Smooth muscle cell (in vitro differentiated cells): Measurements from ENCODE around the gene VARS2. TPM values are rescaled to one million over a fixed set of nuclear protein-coding genes. Genes with fewer than 3 reads are reported as not detected.
A peak's percentile ranks its signal among the peaks of the same experiment; 100 is the strongest.
"Not testable (repeated sequence)": the region's sequence is repeated elsewhere in the genome, so short reads cannot be mapped to it uniquely, and the experiment has no call there.

Experiments used
- DNase-seq: peaks from one replicate; lab custom pipeline; 2025; ENCODE audit not compliant: unreplicated experiment; lab: John Stamatoyannopoulos, UW
- H2AFZ ChIP-seq: fragments of 200-600 bp; sonication (generic); 2 replicates; pipeline ENCODE4 v1.6.0; 2016; ENCODE audit warnings: antibody characterized with exemption, low read depth, mild to moderate bottlenecking
- H3F3A ChIP-seq: fragments of 200-600 bp; sonication (generic); 2 replicates; pipeline ENCODE4 v1.6.0; 2017; ENCODE audit warnings: antibody characterized with exemption, low read depth
- H3K27ac ChIP-seq: fragments of 200-600 bp; sonication (generic); 2 replicates; pipeline ENCODE4 v1.5.1; 2016; ENCODE audit warnings: low read depth, mild to moderate bottlenecking
- H3K27me3 ChIP-seq: fragments of 200-600 bp; sonication (generic); 2 replicates; pipeline ENCODE4 v1.6.1; 2016; ENCODE audit warnings: low read depth, mild to moderate bottlenecking
- H3K36me3 ChIP-seq: fragments of 200-600 bp; sonication (generic); 2 replicates; pipeline ENCODE4 v1.5.1; 2016; ENCODE audit warnings: low read depth
- H3K4me1 ChIP-seq: fragments of 200-600 bp; sonication (generic); 2 replicates; pipeline ENCODE4 v1.5.1; 2016; ENCODE audit warnings: low read depth
- H3K4me2 ChIP-seq: fragments of 200-600 bp; sonication (generic); 2 replicates; pipeline ENCODE4 v1.6.0; 2016; ENCODE audit warnings: mild to moderate bottlenecking
- H3K4me3 ChIP-seq: fragments of 200-600 bp; sonication (generic); 2 replicates; pipeline ENCODE4 v1.5.1; 2016; ENCODE audit warnings: mild to moderate bottlenecking
- H3K79me2 ChIP-seq: fragments of 200-600 bp; sonication (generic); 2 replicates; pipeline ENCODE4 v1.6.0; 2016; ENCODE audit warnings: low read depth, mild to moderate bottlenecking
- H3K9ac ChIP-seq: fragments of 200-600 bp; sonication (generic); 2 replicates; pipeline ENCODE4 v1.6.0; 2016; ENCODE audit warnings: low read depth
- H3K9me3 ChIP-seq: fragments of 200-600 bp; sonication (generic); replicated peaks from 2 replicates; pipeline ENCODE4 v1.5.1; 2016; ENCODE audit warnings: low read depth
- H4K20me1 ChIP-seq: fragments of 200-600 bp; sonication (generic); 2 replicates; pipeline ENCODE4 v1.6.0; 2016; ENCODE audit warnings: low read depth
- CTCF ChIP-seq: fragments of 200-600 bp; sonication (generic); IDR thresholded peaks from 2 replicates; pipeline ENCODE4 v1.5.1; 2017; ENCODE audit warnings: borderline replicate concordance, mild to moderate bottlenecking, antibody characterized with exemption; ENCODE audit not compliant: insufficient read depth, poor library complexity, severe bottlenecking
- WGBS: methylation state at CpG from one replicate; pipeline ENCODE4 v1.1.7; 2016; ENCODE audit warnings: low lambda C conversion rate; 5-methylcytosine and 5-hydroxymethylcytosine counted together
- polyA plus RNA-seq: library from polyadenylated mRNA; unstranded; fragments of >200 nt; fragmentation: Nextera tagmentation; extraction: Ambion mirVana; gene quantifications from 2 replicates; pipeline ENCODE4 v1.2.1, GENCODE V29; 2016
- total RNA-seq: library from RNA; depleted of rRNA; stranded (reverse); fragments of >200 nt; gene quantifications from 2 replicates; pipeline ENCODE4 v1.2.3, GENCODE V29; 2014

VARS2 gene
- total RNA-seq (15.1 and 18.4 TPM in 2 replicates), polyA plus RNA-seq (15.4 and 19.6 TPM in 2 replicates)

- Histone ChIP-seq H3K4me2 (peak within 1 kb of the TSS; percentile 85), H3F3A (peaks cover 9% of the 10 kb centered on the region), H3K27ac (peak within 1 kb of the TSS; percentile 37), H2AFZ (peak within 1 kb of the TSS; percentile 64), H3K79me2 (peaks cover 4% of the 10 kb centered on the region), H3K9ac (peak within 1 kb of the TSS; percentile 49), H3K4me3 (peak within 1 kb of the TSS; percentile 46), H4K20me1 (no peaks in the 10 kb centered on the region), H3K27me3 (no peaks in the 10 kb centered on the region), H3K36me3 (no peaks in the 10 kb centered on the region), H3K9me3 (no peaks in the 10 kb centered on the region), H3K4me1 (peaks cover 12% of the 10 kb centered on the region)
- WGBS = 4% methylated on average over 44 of the region's 52 CpGs
- TF ChIP-seq CTCF = peak; percentile 31
- DNase-seq = peak; percentile 81
These were observed at the start of gene VARS2 for GRCh38 chr6:30914076-30914853. TSS of gene VARS2 (plus strand) at chr6:30914238. CDS start at chr6:30914837, 599 bp downstream.

- 87% methylated on average over 4 of the region's 4 CpGs for WGBS
- no peak for TF ChIP-seq CTCF
These were observed 49.7 kb upstream of the VARS2 start for GRCh38 chr6:30864325-30864724.

GRCh38 chr6:30869241-30869749 is 44.7 kb upstream of the VARS2 start:
- not testable (repeated sequence) for H3K4me3 ChIP-seq, H3K4me2 ChIP-seq, H3K4me1 ChIP-seq, H2AFZ ChIP-seq, DNase-seq, H3K27ac ChIP-seq, H3K27me3 ChIP-seq, H4K20me1 ChIP-seq, H3K9ac ChIP-seq, H3F3A ChIP-seq, H3K79me2 ChIP-seq, H3K9me3 ChIP-seq, H3K36me3 ChIP-seq
- WGBS = 76% methylated on average over 12 of the region's 12 CpGs

More at GRCh38 chr6:30864325-30864724, 49.7 kb upstream of the VARS2 start:
- no peak overlapping the region for H3K4me3 ChIP-seq
- no peaks in the 10 kb centered on the region for H3K9me3 ChIP-seq
- H3F3A ChIP-seq = no peaks in the 10 kb centered on the region
- H3K4me2 ChIP-seq = no peak overlapping the region
- H4K20me1 ChIP-seq = no peaks in the 10 kb centered on the region
- no peaks in the 10 kb centered on the region for H3K4me1 ChIP-seq
- H3K79me2 ChIP-seq = no peaks in the 10 kb centered on the region
- H3K27ac ChIP-seq = no peak overlapping the region
- no peak overlapping the region for H3K9ac ChIP-seq
- DNase-seq = no peak
- no peaks in the 10 kb centered on the region for H3K36me3 ChIP-seq
- no peak overlapping the region for H2AFZ ChIP-seq
- H3K27me3 ChIP-seq = no peaks in the 10 kb centered on the region

- H3F3A ChIP-seq = no peaks in the 10 kb centered on the region
- DNase-seq = no peak
- no peaks in the 10 kb centered on the region for H3K36me3 ChIP-seq
- no peaks in the 10 kb centered on the region for H4K20me1 ChIP-seq
- H3K4me3 ChIP-seq = no peak overlapping the region
- no peaks in the 10 kb centered on the region for H3K9me3 ChIP-seq
- no peak overlapping the region for H3K4me2 ChIP-seq
- TF ChIP-seq CTCF = no peak
- no peak overlapping the region for H3K9ac ChIP-seq
- no peaks in the 10 kb centered on the region for H3K79me2 ChIP-seq
- no peaks in the 10 kb centered on the region for H3K4me1 ChIP-seq
- no peak overlapping the region for H2AFZ ChIP-seq
- no peaks in the 10 kb centered on the region for H3K27me3 ChIP-seq
- no peak overlapping the region for H3K27ac ChIP-seq
These were observed 43.5 kb upstream of the VARS2 start for GRCh38 chr6:30870546-30870945.
